COLO668 (cell line): ENCODE measurements around the gene SLC29A2.
"Not testable (repeated sequence)": the region's sequence is repeated elsewhere in the genome, so short reads cannot be mapped to it uniquely, and the experiment has no call there.

Source experiments
- DNase-seq: peaks from one replicate; lab custom pipeline; 2025; ENCODE audit not compliant: unreplicated experiment; lab: John Stamatoyannopoulos, UW

SLC29A2 gene

DNA sequence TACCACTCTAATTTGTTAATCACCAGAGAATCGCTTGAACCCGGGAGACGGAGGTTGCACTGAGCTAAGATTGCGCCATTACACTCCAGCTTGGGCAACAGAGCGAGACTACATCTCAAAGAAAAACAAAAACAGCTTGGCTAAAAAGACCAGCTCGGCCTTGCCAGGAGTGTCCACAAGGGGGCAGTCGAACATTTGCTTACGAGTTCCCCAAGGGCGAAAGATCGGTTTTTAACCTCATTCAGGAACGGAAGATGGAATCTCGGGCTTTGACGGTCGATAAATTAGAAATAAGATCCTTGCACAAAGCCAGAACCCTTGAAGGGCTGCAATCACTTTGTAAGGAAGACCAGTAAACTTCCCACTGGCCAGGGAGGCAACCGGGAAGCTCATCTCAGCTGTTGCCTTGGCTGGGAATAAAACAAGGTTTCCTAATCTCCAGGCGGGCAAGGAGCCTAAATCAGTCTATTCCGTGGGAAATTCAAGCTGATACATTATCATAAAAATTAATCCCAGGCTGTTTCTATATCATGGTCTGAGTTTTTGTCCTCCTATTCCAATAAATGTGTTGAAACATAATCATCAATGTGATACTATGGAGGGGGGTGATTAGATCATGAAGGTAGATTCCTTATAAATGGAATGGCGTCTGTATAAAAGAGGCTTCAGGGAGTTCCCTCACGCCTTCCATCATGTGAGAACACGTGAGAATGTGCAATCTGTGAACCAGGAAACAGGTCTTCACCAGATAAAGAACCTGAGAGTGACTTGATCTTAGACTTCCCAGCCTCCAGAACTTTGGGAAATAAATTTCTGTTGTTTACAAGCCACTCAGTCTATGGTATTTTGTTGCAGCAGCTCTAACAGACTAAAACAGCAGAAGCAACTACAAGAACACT, 14.9 kb upstream of the SLC29A2 start:
- peak; percentile 81 for DNase-seq

DNA sequence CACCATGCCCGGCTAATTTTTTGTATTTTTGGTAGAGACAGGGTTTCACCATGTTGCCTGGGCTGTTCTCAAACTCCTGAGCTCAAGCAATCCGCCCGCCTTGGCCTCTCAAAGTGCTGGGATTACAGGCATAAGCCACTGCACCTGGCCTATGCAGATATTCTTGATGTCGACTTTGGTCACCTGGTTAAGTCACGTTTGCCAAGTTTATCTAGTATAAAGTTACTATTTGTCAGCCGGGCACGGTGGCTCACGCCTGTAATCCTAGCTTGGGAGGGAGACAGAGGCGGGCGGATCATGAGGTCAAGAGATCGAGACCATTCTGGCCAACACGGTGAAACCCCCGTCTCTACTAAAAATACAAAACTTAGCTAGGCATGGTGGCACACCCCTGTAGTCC, 12.8 kb upstream of the SLC29A2 start:
- peak; percentile 23 for DNase-seq

GRCh38 chr11:66380264-66380663, 8.7 kb upstream of the SLC29A2 start:
- not testable (repeated sequence) for DNase-seq

- DNase-seq, result not testable (repeated sequence)
Measured at GRCh38 chr11:66373690-66374287, 2.2 kb upstream of the SLC29A2 start.

- DNase-seq, result no peak
Measured at GRCh38 chr11:66373265-66373664, 1.7 kb upstream of the SLC29A2 start.

GRCh38 chr11:66369073-66369894, 2.3 kb downstream of the SLC29A2 start:
- DNase-seq, result no peak

DNA sequence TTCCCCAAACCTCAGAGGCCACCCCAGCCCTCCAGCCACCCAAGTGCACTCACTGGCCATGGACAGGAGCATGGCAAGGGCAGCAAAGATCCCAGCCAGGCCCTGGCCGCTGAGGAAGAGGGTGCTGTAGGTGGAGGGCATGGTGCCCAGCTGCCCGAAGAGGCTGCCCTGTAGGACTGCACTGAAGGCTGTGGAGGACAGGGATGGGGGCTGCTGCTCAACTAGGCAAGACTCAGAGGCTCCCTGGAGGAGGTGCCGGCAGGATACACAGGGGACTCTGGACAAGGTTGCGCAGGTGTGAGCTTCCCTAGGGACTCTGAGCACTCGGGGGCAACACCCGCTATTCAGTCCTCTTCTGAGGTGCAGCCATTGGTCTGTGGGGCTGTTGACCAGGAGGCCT, 3.1 kb downstream of the SLC29A2 start:
- DNase-seq, result no peak

GRCh38 chr11:66367561-66368312, 3.8 kb downstream of the SLC29A2 start:
- no peak for DNase-seq

- no peak for DNase-seq
Measured at GRCh38 chr11:66366844-66367477, 4.6 kb downstream of the SLC29A2 start.

DNA sequence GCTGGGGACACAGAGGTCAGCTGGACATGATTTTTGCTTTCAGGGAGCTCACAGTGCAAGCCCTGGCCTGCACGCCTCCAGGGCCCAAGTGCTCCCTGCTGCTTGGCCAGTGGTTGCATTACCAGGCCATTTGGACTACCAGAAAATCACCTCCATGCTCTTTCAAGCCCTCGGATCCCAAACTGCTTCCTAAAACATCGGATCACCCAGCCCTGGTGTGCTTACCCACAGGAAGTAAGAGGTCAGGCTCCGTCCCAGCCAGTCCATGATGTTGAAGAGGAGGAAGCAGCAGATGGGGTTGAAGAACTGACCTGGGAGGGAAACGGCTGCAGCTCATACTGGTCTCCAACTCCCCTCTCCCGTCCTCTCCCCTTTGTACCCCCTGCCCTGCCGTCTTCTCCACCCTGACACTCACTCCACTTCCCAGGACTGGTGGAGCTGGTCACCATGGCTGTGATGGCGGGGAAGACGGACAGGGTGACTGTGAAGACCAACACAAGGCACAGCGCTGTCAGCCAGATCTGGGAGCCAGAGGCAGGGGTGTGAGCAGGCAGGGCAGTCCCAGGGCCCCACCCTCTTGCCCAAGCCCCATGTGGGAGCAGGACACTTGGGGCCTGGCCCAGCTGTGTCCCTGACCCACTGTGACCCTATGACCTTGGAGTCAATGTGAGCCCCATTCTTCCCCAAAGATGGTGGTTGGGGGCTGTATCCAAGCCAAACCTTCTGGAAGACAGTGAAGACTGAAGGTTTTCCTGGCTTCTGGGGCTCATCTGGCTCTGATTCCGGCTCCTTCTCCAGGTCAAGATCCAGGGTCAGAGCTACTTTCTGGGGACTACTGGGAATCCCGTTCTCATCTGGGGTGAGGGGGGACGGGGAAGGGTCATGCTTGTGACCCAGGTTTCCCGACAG, 5.6 kb downstream of the SLC29A2 start:
- no peak for DNase-seq

- no peak for DNase-seq
Measured at GRCh38 chr11:66365166-66365565, 6.4 kb downstream of the SLC29A2 start.

DNA sequence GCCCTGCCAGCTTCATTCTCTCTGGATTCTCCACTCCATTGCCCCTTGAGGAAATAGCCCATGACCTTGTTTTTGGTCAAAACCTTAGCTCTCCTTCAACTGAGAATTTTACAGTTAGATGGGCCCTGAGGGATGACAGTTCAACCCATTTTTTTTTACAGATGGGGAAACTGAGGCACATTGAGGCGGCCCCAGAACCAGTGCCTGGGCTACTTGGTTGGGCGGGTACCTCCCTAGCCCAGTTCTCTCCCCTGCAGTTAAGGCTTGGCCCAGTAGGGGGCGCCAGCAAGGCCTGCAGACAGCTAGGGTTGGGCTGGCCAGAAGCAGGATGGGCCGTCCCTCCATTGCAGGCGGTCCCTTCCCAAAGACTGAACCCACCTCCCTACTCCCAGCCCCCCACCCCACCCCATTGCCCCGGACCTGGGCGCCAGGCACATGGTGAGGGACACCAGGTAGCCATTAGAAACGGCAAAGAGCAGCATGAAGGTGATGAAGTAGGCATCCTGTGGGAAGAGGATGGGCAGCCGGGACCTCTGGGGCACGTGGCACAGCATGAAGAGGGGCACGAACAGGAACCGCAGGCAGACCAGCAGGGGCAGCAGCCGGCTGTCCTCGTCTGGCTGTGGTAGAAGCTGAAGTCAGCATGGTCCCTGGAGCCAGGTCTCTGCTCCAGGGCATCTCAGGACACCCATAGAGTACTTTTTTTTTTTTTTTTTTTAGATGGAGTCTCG, 7.6 kb downstream of the SLC29A2 start:
- peak; percentile 58 for DNase-seq

- no peak for DNase-seq
Measured at GRCh38 chr11:66363187-66363601, 8.4 kb downstream of the SLC29A2 start.

GRCh38 chr11:66362481-66363147, 8.9 kb downstream of the SLC29A2 start:
- no peak for DNase-seq

- no peak for DNase-seq
Measured at GRCh38 chr11:66361502-66361941, 10.0 kb downstream of the SLC29A2 start.

DNA sequence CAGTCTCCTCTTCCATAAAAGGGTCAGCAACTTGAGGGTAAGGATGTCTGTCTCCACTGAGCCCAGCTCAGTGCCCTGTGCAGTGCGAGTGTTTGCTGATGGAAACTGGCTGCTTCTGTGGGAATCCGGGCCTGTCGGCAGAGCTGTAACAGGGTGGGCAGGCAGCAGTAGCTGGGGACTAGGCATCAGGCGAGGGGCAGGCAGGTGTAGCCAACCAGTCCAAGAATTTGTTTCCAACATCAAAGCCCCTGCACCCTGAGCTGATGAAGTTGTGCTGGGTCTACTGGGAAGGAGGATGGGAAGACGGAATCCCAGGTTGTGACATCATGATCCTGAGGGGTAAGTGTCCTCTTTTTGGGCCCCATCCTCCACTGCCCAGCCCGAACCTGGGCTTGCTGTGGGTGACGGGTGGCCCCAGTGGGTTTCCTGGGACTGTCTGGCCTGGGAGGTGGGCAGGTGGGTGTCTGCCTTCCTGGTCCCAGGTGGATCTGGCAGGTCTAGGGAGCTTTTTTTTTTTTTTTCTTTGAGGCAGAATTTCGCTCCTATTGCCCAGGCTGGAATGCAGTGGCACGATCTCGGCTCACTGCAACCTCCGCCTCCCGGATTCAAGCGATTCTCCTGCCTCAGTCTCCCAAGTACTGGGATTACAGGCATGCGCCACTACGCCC, 11.0 kb downstream of the SLC29A2 start:
- DNase-seq, result no peak

- no peak for DNase-seq
Measured at GRCh38 chr11:66359662-66360087, 11.9 kb downstream of the SLC29A2 start.
